Activated effector memory CD4-positive, alpha-beta T cell treated with anti-CD3 and anti-CD28 coated beads, Interleukin-2, amount 50 U/mL, for 16 hours (primary cell): ENCODE data around the gene SNURF.
"Not testable (repeated sequence)": the region's sequence is repeated elsewhere in the genome, so short reads cannot be mapped to it uniquely, and the experiment has no call there.

ENCODE experiments used
- DNase-seq: peaks from one replicate; pipeline ENCODE4 v3.0.0-alpha.2; 2020

SNURF gene

DNA sequence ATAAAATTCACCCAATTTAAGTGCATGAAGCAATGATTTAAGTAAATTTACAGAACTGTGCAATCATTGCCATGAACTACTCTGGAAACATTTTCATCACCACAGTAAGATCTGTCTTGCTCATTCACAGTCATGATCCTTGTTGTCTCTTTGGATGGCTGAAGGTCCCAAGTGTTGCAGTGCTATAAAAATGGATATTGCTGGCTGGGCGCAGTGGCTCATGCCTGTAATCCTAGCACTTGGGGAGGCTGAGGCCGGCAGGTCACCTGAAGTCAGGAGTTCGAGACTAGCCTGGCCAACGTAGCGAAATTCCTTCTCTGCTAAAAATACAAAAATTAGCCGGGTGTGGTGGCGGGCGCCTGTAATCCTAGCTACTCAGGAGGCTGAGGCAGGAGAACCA is 17.0 kb downstream of the SNURF start:
- no peak for DNase-seq

DNA sequence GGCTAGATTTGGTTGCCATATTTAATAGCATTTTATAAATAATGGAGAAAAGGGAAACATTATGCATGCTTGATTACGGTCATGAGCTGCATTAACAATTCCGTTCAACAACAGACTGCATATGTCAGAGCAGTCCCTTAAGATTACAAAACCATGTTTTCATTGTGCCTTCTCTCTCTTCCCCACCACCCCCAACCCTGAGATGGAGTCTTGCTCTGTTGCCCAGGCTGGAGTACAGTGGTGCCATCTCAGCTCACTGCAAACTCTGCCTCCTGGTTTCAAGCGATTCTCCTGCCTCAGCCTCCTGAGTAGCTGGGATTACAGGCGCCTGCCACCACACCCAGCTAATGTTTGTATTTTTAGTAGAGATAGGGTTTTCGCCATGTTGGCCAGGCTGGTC is 17.9 kb downstream of the SNURF start:
- DNase-seq: not testable (repeated sequence)

DNA sequence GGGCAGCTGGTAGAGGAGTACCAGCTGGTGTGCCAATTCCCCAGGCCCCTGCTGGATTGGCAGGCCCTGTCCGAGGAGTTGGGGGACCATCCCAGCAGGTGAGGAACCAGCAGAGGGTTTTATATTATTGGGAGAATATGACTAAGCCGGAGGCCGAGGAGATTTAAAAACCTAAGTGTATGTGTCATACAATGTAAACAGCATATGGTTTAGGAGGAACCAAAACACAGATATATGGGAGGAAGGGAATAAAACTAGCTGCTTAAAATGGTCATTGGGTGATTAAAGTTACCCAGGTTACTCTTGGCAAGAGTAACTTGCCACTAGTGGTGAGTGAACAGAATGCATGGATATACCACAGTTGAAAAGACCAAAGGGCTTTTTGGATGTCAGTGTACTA is 22.1 kb downstream of the SNURF start:
- DNase-seq: no peak

DNA sequence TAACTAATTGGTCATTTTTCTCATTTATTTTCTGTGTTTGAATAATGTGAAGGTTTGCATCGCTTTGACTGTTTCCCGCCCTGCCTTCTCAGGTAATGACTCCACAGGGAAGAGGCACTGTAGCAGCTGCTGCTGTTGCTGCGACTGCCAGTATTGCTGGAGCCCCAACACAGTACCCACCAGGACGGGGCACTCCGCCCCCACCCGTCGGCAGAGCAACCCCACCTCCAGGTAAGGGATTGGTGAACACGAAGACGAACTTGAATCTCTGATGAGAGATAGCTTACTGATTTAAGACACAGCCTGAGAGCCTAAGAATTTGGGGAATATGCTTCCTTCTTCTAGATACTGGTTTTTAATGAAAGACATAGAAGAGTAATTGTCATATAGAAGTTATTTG is 22.9 kb downstream of the SNURF start:
- DNase-seq: no peak

DNA sequence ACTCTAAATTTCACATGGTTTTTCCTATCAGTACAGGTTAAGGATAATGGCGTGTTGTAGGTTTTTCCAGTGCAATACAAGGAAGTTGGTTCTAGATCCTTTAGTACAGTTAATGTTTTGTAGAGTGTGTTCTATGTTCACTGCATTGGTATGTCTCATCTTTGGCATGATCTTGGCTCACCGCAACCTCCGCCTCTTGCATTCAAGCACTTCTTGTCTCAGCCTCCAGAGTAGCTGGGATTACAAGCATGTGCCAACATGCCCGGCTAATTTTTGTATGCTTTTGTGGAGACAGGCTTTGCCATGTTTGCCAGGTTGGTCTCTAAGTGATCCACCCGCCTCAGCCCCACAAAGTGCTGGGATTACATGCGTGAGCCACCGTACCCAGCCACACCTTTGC is 30.4 kb downstream of the SNURF start:
- DNase-seq: no peak

DNA sequence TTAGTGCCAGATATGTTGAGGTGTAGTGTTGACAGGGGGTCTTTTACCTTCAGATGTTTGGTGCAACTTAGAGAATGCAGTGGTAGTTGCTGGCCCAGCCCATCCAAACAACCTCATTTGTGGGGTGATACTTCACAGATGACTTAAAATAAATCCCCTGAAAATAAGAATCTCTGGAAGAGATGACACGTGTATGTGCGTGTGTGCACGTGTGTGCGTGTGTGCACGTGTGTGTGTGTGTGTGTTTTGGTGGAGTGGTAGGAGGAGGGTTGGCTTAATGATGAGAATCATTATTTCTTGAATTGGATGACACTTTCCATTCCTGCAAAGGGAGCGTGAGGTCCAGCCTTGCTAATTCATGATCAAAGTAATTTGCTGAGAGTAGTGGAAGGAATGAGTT is 31.9 kb downstream of the SNURF start:
- no peak for DNase-seq
